GM19452 (cell line): Measurements from ENCODE around the gene MMS22L.

Experiments used
- ATAC-seq: cut with Tn5 transposase; IDR thresholded peaks from one replicate; pipeline ENCODE4 v1.9.1; 2021; ENCODE audit not compliant: unreplicated experiment

MMS22L gene

DNA sequence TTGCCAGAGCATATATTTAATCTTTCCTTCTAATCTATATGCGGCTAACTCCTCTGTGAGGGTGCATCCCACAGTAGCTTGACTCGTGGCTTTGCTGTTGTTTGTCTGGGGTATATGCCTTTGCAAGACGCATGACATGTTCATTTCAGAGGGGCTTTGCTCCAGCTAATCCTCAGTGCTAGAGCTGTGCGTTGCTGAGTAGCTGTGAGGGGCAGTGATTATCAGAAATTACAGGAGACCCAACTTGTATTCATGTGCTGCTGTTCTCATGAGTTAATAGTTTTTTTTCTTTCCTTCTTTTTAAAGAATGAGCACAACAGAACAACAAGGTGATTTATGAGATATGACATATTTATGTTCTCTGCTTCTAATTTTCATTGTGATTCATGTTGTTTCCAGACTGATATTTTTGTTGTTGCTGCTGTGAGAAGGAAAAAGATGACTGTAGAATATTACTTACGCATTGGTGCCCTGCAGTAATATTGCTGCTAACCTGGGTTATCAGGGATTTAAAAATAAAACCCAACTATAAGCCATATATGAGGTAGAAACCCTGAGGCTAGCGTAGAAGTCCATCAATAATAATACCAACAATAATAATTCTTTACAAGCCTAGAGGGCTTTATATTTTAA lies 190.2 kb downstream of the MMS22L start:
- ATAC-seq: no peak
